GM10248 (cell line): Measurements from ENCODE around the gene TBX1.

Source experiments
- CTCF ChIA-PET: fragments of 300-600 bp; sonication (Branson Sonifier 250); formaldehyde crosslinking; extraction: SDS; loops from one replicate; lab custom pipeline; 2021; ENCODE audit warnings: antibody characterized with exemption; lab: Yijun Ruan, JAX
- POLR2A ChIA-PET: fragments of 350-650 bp; sonication (Branson Sonifier 250); formaldehyde crosslinking; extraction: SDS; loops from one replicate; lab custom pipeline; 2020; ENCODE audit warnings: antibody characterized with exemption; lab: Yijun Ruan, JAX
- DNase-seq: peaks from one replicate; pipeline ENCODE4 v3.0.0; 2012; ENCODE audit errors: extremely low spot score
- TF ChIP-seq, protein P1 (sequence below): IDR thresholded peaks from 2 replicates; pipeline ENCODE4 v1.5.1; 2012; ENCODE audit warnings: mild to moderate bottlenecking, low read depth; ENCODE audit errors: extremely low read depth, missing control alignments, control extremely low read depth

TBX1 gene

DNA sequence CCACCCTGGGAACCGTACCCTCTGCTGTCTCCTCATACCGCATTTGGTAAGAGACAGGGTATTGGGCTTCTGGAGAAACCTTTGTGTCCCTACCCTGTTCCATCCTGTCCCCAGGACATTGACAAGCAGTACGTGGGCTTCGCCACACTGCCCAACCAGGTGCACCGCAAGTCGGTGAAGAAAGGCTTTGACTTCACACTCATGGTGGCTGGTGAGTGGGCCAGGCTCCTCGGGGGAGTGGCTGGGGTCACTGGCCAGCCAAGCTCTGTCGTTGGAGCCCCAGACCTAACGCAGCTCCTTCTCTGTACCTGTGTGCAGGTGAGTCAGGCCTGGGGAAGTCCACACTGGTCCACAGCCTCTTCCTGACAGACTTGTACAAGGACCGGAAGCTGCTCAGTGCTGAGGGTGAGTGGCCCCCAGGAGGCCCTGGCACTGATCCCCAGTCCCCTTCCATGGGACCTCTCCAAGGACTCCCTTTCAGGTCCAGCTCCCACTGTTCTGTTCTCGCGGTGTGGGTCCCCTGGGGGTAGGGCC lies 41.0 kb upstream of the TBX1 start:
- TF ChIP-seq, protein P1, sequence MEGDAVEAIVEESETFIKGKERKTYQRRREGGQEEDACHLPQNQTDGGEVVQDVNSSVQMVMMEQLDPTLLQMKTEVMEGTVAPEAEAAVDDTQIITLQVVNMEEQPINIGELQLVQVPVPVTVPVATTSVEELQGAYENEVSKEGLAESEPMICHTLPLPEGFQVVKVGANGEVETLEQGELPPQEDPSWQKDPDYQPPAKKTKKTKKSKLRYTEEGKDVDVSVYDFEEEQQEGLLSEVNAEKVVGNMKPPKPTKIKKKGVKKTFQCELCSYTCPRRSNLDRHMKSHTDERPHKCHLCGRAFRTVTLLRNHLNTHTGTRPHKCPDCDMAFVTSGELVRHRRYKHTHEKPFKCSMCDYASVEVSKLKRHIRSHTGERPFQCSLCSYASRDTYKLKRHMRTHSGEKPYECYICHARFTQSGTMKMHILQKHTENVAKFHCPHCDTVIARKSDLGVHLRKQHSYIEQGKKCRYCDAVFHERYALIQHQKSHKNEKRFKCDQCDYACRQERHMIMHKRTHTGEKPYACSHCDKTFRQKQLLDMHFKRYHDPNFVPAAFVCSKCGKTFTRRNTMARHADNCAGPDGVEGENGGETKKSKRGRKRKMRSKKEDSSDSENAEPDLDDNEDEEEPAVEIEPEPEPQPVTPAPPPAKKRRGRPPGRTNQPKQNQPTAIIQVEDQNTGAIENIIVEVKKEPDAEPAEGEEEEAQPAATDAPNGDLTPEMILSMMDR: no peak
- ChIA-PET CTCF (interaction anchor here (1.1 to 3.9 kb wide), 2 partner anchors 11 to 15 kb away, joined by 4 to 20 read pairs; no protein-coding TSS in a partner anchor), POLR2A (no interaction called here)
- DNase-seq: no peak

DNA sequence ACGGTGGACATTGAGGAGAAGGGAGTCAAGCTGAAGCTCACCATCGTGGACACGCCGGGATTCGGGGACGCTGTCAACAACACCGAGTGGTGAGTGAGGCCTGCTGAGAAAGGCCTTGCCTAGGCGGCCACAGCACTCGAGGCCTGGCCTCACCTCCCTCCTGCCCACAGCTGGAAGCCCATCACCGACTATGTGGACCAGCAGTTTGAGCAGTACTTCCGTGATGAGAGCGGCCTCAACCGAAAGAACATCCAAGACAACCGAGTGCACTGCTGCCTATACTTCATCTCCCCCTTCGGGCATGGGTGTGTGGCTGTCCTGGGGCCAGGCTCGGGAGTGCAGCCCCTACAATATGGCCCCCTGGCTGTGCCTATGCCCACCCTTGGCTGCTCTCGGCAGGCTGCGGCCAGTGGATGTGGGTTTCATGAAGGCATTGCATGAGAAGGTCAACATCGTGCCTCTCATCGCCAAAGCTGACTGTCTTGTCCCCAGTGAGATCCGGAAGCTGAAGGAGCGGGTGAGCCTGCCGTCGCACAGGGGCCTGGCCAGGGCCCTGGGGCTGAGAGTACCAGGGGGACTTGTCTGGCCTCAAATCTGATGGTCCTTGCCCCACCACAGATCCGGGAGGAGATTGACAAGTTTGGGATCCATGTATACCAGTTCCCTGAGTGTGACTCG lies 40.3 kb upstream of the TBX1 start:
- no peak for DNase-seq
- POLR2A ChIA-PET: no interaction called here
- CTCF ChIA-PET: interaction anchor here (1.1 to 3.9 kb wide), 2 partner anchors 10 to 14 kb away, joined by 4 to 20 read pairs; no protein-coding TSS in a partner anchor
- TF ChIP-seq, protein P1: no peak

- POLR2A ChIA-PET: no interaction called here
- CTCF ChIA-PET: interaction anchor here (3.9 kb wide), 1 partner anchor 9 kb away, joined by 20 read pairs; no protein-coding TSS in a partner anchor
- DNase-seq: no peak
- TF ChIP-seq, protein P1: no peak
Observed at GRCh38 chr22:19720999-19721329, 39.6 kb upstream of the TBX1 start.

DNA sequence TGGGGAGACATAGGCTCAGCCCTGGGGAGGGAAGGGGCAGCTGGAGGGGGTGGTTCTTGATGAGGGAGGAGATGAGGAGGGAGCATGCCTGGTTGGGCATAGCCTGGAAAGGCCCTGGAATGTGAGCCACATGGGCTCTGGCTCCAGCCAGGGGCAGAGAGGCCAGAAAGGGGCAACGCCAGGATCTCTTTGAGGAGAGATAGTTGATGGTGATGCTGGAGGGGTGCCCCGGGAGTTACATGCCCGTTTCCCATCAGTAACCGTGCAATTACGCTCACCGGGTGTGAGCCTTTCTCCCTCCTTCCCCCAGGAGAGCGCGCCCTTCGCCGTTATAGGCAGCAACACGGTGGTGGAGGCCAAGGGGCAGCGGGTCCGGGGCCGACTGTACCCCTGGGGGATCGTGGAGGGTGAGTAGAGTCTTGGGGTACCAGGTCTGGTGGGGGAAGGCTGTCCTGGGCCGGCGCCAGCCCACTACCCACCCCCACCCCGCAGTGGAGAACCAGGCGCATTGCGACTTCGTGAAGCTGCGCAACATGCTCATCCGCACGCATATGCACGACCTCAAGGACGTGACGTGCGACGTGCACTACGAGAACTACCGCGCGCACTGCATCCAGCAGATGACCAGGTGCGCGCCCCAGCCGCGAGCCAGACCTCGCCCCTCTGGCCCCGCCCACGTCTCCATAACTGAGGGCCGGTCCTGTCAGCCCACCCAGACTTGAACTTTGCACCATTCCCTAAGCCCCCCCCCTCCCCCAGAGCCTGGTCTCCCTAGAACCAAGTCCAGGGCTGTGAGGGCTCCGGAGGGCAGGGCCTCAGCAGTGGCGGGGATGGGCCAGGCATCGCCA lies 39.0 kb upstream of the TBX1 start:
- TF ChIP-seq, protein P1: no peak
- no peak for DNase-seq
- CTCF ChIA-PET: interaction anchor here (0.7 to 3.9 kb wide), 2 partner anchors 9 to 188 kb away, joined by 3 to 20 read pairs; no protein-coding TSS in a partner anchor
- POLR2A ChIA-PET: no interaction called here

DNA sequence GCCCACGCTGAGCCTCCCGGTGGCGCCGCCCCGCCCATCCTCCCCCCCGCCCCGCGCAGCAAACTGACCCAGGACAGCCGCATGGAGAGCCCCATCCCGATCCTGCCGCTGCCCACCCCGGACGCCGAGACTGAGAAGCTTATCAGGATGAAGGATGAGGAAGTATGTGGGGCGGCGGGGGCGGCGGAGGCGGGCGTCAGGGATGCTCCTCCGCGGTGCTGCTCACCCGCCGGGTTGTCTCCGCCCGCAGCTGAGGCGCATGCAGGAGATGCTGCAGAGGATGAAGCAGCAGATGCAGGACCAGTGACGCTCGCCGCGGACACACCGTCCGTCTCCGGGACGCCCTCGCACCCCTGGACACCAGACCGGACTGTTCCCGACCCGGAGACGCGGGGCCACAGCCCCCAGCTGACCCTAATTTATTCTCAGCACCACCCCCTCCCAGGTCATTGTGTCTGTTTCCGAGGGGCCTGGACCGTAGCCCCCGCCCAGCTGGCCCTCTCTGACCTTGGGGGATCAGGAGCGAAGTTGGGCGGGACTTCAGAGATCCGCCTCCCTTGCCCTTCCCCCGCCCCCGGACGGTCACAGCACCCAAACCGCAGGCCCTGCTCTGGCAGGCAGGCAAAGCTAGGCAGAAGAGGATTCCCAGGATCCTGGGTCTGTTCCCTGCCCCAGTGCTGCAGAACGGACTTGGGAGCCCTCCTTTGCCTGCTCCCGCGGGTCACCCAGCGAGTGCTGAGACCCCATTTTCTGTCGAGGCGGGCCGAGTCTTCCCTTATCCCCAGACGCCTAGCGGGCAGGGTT lies 38.2 kb upstream of the TBX1 start:
- POLR2A ChIA-PET: no interaction called here
- CTCF ChIA-PET: interaction anchor here (0.7 kb wide), 1 partner anchor 188 kb away, joined by 3 read pairs; no protein-coding TSS in a partner anchor
- TF ChIP-seq, protein P1: no peak
- no peak for DNase-seq

- ChIA-PET CTCF (interaction anchor here (1.0 to 1.3 kb wide), 2 partner anchors 50 to 231 kb away, joined by 3 read pairs; no protein-coding TSS in a partner anchor), POLR2A (no interaction called here)
- TF ChIP-seq, protein P1: no peak
- no peak for DNase-seq
Observed at GRCh38 chr22:19722982-19723231, 37.7 kb upstream of the TBX1 start.
